ENCODE data around the gene PLEKHG4B.

The PLEKHG4B gene

DNA sequence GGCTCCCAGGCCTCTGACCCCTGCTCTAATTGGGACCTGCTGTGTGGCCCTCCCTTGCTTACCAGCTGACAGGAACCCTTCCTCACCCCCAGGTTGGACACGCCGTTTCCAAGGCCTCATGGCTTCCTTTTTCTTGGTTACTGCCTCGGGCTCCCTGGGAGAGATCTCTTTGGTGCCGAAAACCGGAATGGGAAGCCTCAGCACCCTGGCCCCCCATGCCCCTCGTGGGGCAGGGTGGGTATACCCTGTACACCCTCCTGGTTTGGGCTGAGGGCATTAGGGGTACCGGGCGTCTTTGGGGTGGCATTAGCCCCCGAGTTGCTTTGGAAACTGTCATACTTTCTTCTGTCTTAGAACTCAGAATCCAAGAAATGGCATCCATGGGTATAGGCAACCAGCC lies 89.2 kb downstream of the PLEKHG4B start:
- Histone ChIP-seq H3K36me3 (ENCODE audit: control insufficient read depth, low read depth, low read length) (no peaks in the 10 kb centered on the region), H3K27ac (ENCODE audit: low read length) (no peak overlapping the region), H3K4me3 (ENCODE audit: low read length) (no peak overlapping the region), H3K27me3 (ENCODE audit: control insufficient read depth, insufficient read depth, low read length) (no peaks in the 10 kb centered on the region), H3K9ac (ENCODE audit: low read length) (no peak overlapping the region), H3K4me1 (ENCODE audit: control insufficient read depth, low read depth, low read length) (no peaks in the 10 kb centered on the region), H3K9me3 (ENCODE audit: control insufficient read depth, low read depth, low read length) (no peaks in the 10 kb centered on the region)

DNA sequence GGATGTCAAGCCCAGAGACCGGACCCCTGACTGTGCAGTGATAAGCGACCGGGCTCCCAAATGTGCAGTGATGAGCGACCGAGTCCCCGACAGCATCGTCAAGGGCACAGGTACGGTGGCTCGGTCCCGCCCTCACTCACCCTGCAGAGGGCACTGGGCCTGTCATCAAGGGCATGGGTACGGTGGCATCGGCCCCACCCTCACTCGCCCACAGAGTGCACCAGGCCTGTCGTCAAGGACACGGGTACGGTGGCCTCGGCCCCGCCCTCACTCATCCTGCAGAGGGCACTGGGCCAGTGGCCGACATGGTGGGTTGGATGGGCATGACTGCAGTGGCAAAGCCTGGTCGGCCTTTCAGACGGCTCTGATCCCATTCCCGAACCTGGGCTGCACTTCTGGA lies 89.6 kb downstream of the PLEKHG4B start:
- Histone ChIP-seq H3K9me3 (ENCODE audit: control insufficient read depth, low read depth, low read length) (no peaks in the 10 kb centered on the region), H3K4me1 (ENCODE audit: control insufficient read depth, low read depth, low read length) (no peaks in the 10 kb centered on the region), H3K27ac (ENCODE audit: low read length) (no peak overlapping the region), H3K9ac (ENCODE audit: low read length) (no peak overlapping the region), H3K27me3 (ENCODE audit: control insufficient read depth, insufficient read depth, low read length) (no peaks in the 10 kb centered on the region), H3K4me3 (ENCODE audit: low read length) (no peak overlapping the region), H3K36me3 (ENCODE audit: control insufficient read depth, low read depth, low read length) (no peaks in the 10 kb centered on the region)

DNA sequence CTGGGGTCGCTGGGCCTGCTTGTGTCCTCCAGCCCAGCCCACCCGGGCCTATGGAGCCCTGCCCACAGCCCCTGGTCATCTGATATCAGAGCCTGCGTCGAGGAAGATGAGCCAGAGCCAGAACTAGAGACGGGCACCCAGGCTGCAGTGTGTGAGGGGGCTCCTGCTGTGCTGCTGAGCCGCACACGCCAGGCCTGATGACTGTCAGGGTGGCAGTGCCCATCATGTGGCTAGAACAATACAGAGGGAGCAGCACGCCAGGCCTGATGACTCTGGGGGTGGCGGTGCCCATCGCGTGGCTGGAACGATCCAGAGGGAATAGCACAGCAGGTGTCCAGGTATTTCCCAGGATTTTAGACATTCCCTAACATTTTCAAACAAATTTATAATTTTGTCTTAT lies 90.2 kb downstream of the PLEKHG4B start:
- H3K4me1 ChIP-seq (ENCODE audit: control insufficient read depth, low read depth, low read length): no peaks in the 10 kb centered on the region
- no peak overlapping the region for H3K4me3 ChIP-seq (ENCODE audit: low read length)
- H3K27me3 ChIP-seq (ENCODE audit: control insufficient read depth, insufficient read depth, low read length): no peaks in the 10 kb centered on the region
- no peak overlapping the region for H3K9ac ChIP-seq (ENCODE audit: low read length)
- H3K27ac ChIP-seq (ENCODE audit: low read length): no peak overlapping the region
- no peaks in the 10 kb centered on the region for H3K36me3 ChIP-seq (ENCODE audit: control insufficient read depth, low read depth, low read length)
- no peaks in the 10 kb centered on the region for H3K9me3 ChIP-seq (ENCODE audit: control insufficient read depth, low read depth, low read length)

DNA sequence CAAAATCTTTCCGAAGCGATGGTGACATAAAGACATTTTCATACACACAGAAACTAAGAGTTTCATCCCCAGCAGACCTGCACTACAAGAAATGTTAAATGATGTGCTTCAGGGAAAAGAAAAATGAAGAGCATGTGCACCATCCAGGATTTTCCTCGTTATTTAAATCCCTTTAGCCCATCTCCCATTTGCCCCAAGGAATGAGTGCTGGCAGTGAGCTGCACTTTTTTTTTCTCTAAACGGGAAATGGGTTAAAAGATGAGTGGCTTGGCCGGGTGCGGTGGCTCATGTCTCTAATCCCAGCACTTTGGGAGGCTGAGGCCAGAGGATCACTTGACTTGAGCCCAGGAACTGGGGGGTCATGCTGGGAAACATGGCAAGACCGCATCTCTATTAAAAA lies 92.5 kb downstream of the PLEKHG4B start:
- no peaks in the 10 kb centered on the region for H3K9me3 ChIP-seq (ENCODE audit: control insufficient read depth, low read depth, low read length)
- H3K4me1 ChIP-seq (ENCODE audit: control insufficient read depth, low read depth, low read length): no peaks in the 10 kb centered on the region
- H3K9ac ChIP-seq (ENCODE audit: low read length): no peak overlapping the region
- H3K27me3 ChIP-seq (ENCODE audit: control insufficient read depth, insufficient read depth, low read length): no peaks in the 10 kb centered on the region
- H3K4me3 ChIP-seq (ENCODE audit: low read length): no peak overlapping the region
- no peaks in the 10 kb centered on the region for H3K36me3 ChIP-seq (ENCODE audit: control insufficient read depth, low read depth, low read length)
- H3K27ac ChIP-seq (ENCODE audit: low read length): no peak overlapping the region

DNA sequence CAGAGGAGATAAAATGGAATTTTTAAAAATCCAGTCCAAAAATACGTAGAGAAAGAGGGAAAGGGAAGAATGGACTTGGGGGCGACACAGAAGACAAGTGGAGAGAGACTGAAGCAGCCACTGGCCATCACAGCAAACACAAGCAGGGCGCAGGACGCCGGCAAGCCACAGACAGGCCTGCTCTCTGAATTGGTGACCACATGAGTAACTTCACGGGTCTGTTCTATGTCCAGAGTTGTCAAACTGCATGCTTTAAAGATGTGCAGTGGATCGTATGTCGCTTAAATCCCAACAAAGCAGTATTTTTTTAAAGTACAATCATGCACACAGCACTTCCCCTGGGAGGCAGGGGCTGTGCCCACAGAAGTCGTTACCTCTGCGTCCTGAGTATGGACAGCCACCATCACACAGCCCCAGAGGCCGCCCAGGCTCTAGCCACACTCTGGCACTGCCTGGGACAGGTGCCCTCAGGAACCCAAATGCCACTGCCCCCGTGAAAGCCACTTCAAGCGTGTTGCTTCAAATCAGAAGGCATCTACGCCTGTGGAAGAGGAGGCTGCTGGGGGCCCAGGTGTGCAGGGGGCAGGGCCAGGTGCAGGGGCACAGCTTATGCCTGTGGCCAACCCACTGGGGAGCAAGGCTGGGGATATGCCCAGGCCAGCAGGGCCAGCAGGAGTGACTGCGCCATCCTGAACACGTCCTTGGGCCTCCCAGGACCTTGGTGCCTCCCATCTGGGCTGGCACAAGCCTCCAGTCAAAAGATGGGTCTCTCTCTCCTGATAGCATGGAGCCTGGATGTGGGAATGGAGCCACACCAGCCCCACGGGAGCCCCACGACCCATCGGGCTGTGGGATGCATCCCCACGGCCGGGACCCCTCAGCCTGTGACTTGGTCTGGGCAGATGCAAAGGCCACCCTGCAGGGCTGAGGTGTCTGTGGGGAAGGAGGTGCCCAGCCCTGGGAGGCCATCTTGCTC lies 93.4 kb downstream of the PLEKHG4B start:
- Histone ChIP-seq H3K36me3 (ENCODE audit: control insufficient read depth, low read depth, low read length) (no peaks in the 10 kb centered on the region), H3K27me3 (ENCODE audit: control insufficient read depth, insufficient read depth, low read length) (no peaks in the 10 kb centered on the region), H3K9me3 (ENCODE audit: control insufficient read depth, low read depth, low read length) (no peaks in the 10 kb centered on the region), H3K4me1 (ENCODE audit: control insufficient read depth, low read depth, low read length) (no peaks in the 10 kb centered on the region), H3K4me3 (ENCODE audit: low read length) (no peak overlapping the region), H3K27ac (ENCODE audit: low read length) (no peak overlapping the region), H3K9ac (ENCODE audit: low read length) (no peak overlapping the region)

DNA sequence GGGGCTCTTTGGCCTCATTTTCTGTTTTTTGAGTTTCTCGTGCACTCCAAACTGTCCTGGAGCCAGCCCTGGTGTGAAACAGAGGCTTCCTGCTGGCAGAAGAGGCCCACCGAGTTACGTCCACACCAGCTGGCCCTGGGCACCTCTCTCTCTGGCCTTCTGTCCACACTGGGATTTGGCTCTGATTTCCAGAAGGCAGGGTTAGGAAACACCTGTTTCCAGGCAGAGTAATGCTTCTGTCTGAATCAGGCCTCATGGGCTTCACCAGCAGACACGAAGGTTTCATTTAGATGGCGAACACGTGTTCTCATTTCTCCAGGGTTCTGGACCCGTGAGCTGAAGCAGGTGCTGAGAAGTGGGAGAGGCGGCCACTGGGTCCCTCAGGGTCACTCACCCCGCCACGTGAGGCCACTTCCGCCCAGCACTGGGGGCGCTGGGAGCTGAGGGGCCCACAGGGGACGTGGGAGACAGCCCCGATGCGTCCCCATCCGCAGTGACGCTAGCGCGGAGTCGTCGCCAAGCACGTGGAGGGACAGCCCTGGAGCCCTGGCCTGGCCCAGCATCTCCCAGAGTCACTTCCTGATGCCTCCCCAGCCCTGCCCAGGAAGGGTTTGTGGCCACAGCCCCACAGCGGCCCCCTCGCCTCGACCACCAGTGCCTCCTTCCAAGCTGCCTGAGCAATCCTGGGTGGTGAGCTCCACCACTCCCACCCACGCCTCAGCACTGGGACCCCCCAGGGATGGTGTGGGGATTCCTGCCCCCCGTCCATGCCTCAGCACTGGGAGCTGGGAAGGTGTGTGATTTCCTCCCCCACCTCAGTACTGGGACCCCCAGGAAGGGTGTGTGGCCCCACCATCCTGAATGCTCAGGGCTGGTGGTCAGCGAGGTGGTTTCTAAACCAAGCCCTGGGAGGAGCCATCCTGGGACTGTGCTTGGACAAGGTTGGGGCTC lies 94.4 kb downstream of the PLEKHG4B start:
- H3K9me3 ChIP-seq (ENCODE audit: control insufficient read depth, low read depth, low read length): no peaks in the 10 kb centered on the region
- H3K9ac ChIP-seq (ENCODE audit: low read length): no peak overlapping the region
- no peak overlapping the region for H3K27ac ChIP-seq (ENCODE audit: low read length)
- H3K4me1 ChIP-seq (ENCODE audit: control insufficient read depth, low read depth, low read length): no peaks in the 10 kb centered on the region
- H3K4me3 ChIP-seq (ENCODE audit: low read length): no peak overlapping the region
- H3K27me3 ChIP-seq (ENCODE audit: control insufficient read depth, insufficient read depth, low read length): no peaks in the 10 kb centered on the region
- no peaks in the 10 kb centered on the region for H3K36me3 ChIP-seq (ENCODE audit: control insufficient read depth, low read depth, low read length)

DNA sequence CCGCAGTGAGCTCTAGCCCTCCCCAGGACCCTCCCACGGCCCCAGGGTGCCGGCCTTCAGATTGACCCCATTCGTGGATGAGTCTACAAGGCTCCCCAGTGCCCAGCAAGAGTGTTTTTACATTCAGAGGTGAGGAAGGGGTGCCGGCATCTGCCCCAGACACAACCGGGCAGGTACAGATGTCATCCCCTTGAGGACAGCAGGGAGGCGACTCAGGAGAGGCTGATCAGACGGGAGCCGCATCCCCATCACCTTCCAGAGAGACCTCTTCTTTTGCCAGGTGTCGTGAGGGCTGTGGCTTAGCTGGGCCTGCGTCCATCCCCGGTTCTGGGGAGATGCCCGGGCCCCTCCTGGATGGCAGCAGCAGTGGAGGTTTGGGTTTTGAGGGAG lies 95.1 kb downstream of the PLEKHG4B start:
- H3K9me3 ChIP-seq (ENCODE audit: control insufficient read depth, low read depth, low read length): no peaks in the 10 kb centered on the region
- no peaks in the 10 kb centered on the region for H3K36me3 ChIP-seq (ENCODE audit: control insufficient read depth, low read depth, low read length)
- H3K27me3 ChIP-seq (ENCODE audit: control insufficient read depth, insufficient read depth, low read length): no peaks in the 10 kb centered on the region
- H3K4me3 ChIP-seq (ENCODE audit: low read length): no peak overlapping the region
- H3K4me1 ChIP-seq (ENCODE audit: control insufficient read depth, low read depth, low read length): no peaks in the 10 kb centered on the region
- no peak overlapping the region for H3K27ac ChIP-seq (ENCODE audit: low read length)
- no peak overlapping the region for H3K9ac ChIP-seq (ENCODE audit: low read length)

DNA sequence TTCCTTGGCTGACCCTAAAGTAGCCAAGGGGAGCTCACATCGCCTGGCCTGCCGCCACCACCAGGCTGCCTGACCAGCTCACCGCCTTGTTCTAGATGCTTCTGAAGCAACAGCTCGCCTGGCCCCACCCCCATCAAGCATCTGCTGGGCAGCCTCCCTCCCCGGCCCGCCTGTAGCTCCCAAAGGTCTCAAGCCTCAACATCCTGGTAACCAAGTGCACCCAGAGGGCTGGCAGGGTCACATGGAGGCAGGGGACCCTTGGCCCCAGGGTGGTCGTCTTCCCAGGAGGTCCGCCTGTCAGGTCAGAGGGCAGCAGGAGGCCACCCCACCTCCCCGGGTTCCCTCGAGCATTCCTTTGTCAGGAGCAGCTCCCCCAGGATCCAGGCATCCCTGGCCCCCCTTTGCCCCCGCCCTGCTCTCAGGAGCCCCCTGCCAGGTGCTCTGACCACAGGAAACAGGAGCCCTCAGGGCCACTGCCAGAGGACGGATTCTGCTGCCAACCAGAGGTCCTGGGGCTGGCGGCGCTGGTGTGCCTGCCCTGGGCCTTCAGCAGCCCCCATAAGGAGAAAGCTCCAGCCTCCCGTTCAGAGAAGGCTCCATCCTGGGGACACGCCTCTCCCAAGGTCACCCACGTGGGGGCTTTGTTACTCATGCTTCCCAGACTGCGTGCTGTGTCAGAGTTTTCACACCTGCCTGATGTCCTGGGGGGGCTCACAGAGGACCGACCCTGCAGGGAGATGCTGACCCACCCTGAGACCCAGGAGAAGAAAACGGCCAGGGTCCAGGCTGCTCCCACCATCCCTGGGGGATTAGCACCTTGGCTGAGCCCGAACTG lies 95.9 kb downstream of the PLEKHG4B start:
- no peak overlapping the region for H3K4me3 ChIP-seq (ENCODE audit: low read length)
- H3K9ac ChIP-seq (ENCODE audit: low read length): no peak overlapping the region
- H3K27me3 ChIP-seq (ENCODE audit: control insufficient read depth, insufficient read depth, low read length): no peaks in the 10 kb centered on the region
- H3K27ac ChIP-seq (ENCODE audit: low read length): no peak overlapping the region
- no peaks in the 10 kb centered on the region for H3K4me1 ChIP-seq (ENCODE audit: control insufficient read depth, low read depth, low read length)
- no peaks in the 10 kb centered on the region for H3K9me3 ChIP-seq (ENCODE audit: control insufficient read depth, low read depth, low read length)
- H3K36me3 ChIP-seq (ENCODE audit: control insufficient read depth, low read depth, low read length): no peaks in the 10 kb centered on the region

DNA sequence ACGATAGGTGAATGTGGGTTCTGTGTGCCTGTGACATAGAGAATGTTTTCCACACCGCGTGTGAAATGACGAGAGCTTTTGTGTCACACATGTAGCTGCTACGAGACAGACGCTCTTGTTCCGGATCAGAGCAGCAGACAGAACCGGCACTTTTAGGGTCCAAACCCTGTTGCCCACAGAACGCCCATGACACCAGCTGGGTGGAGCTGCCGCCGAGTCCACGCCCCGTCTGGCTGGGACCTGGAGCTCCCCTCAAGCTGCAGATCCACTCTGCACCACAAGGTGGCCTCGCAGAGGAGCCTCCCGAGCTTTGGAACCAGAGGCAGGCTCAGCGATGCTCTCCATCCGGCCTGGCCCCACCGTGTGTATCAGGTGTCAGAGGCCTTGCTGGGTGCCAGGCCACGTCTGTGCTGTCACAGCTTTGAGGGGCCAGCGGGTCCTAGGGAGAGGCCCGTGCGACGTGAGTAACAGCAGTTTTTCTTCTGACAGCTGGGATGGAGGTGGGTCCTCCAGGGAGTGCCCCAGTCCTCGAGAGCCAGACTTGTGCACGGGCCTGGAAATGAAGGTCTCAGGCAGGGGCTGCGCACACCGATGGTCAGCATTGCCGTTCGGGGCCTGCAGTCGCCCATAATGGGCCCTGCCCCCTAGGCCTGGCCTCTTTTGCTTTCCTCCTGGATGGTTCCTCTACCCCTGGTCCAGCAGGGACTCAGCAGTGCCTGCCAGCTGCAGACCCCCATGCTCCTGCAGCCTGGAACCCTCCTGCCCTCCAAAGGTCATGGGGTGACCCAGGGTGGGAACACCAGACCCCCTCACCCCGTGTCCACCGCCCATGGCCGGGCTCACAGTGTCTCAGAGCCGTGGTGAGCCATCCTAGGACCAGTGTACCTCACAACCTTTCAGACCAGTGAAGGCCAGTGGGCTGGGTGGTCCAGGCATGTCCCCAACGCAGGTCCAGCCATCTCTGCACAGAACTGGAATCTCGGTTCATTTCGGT lies 96.8 kb downstream of the PLEKHG4B start:
- Histone ChIP-seq H3K4me3 (ENCODE audit: low read length) (no peak overlapping the region), H3K4me1 (ENCODE audit: control insufficient read depth, low read depth, low read length) (no peaks in the 10 kb centered on the region), H3K27ac (ENCODE audit: low read length) (no peak overlapping the region)

DNA sequence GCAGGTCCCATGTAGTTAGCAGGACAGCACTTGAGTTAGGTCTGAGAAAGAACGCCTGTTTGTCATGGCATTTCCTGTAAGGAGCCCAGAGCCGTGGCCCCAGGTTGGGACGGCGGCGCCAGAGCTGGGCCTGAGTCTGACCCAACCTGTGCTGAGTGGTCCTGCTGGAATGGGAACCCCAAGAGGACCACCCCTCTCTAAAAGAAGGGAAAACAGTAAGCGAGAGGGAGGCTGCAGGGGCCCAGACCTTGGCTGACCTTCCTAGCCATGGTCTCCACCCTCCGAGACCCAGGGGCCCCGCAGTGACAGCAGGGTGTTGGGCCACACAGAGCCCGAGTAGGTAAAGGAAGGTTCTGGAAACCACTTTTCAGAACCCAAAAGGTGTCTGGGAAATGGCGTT lies 97.5 kb downstream of the PLEKHG4B start:
- Histone ChIP-seq H3K27me3 (ENCODE audit: control insufficient read depth, insufficient read depth, low read length) (no peaks in the 10 kb centered on the region), H3K4me1 (ENCODE audit: control insufficient read depth, low read depth, low read length) (no peaks in the 10 kb centered on the region), H3K27ac (ENCODE audit: low read length) (no peak overlapping the region), H3K9ac (ENCODE audit: low read length) (no peak overlapping the region), H3K9me3 (ENCODE audit: control insufficient read depth, low read depth, low read length) (no peaks in the 10 kb centered on the region), H3K4me3 (ENCODE audit: low read length) (no peak overlapping the region), H3K36me3 (ENCODE audit: control insufficient read depth, low read depth, low read length) (no peaks in the 10 kb centered on the region)

More for the DNA sequence above, 96.8 kb downstream of the PLEKHG4B start:
- Histone ChIP-seq H3K36me3 (ENCODE audit: control insufficient read depth, low read depth, low read length) (no peaks in the 10 kb centered on the region), H3K9me3 (ENCODE audit: control insufficient read depth, low read depth, low read length) (no peaks in the 10 kb centered on the region), H3K27me3 (ENCODE audit: control insufficient read depth, insufficient read depth, low read length) (no peaks in the 10 kb centered on the region), H3K9ac (ENCODE audit: low read length) (no peak overlapping the region)
